Gastrocnemius medialis (tissue), 4 donors: ENCODE results near the gene INHA.
A peak's percentile ranks its signal among the peaks of the same experiment; 100 is the strongest.

ENCODE experiments used
- POLR2A ChIP-seq, 2 donors: fragments of 450-650 bp; IDR thresholded peaks; one replicate each; pipeline ENCODE4 v1.6.1; 2017; ENCODE audit warnings: antibody characterized with exemption in 2 of 2, mild to moderate bottlenecking in 2 of 2, moderate library complexity in 2 of 2
- TF ChIP-seq, protein P1 (sequence below), 5 experiments: fragments of 450-650 bp in 3 of 5; fragments of 200-600 bp in 2 of 5; sonication (generic) in 2 of 5; IDR thresholded peaks in 4 of 5; conservative IDR thresholded peaks in 1 of 5; 1 replicate in 4 of 5; 2 replicates in 1 of 5; pipeline ENCODE4 v1.5.1; 2016 to 2019; ENCODE audit warnings: antibody characterized with exemption in 5 of 5, mild to moderate bottlenecking in 3 of 5, moderate library complexity in 3 of 5

DNA sequence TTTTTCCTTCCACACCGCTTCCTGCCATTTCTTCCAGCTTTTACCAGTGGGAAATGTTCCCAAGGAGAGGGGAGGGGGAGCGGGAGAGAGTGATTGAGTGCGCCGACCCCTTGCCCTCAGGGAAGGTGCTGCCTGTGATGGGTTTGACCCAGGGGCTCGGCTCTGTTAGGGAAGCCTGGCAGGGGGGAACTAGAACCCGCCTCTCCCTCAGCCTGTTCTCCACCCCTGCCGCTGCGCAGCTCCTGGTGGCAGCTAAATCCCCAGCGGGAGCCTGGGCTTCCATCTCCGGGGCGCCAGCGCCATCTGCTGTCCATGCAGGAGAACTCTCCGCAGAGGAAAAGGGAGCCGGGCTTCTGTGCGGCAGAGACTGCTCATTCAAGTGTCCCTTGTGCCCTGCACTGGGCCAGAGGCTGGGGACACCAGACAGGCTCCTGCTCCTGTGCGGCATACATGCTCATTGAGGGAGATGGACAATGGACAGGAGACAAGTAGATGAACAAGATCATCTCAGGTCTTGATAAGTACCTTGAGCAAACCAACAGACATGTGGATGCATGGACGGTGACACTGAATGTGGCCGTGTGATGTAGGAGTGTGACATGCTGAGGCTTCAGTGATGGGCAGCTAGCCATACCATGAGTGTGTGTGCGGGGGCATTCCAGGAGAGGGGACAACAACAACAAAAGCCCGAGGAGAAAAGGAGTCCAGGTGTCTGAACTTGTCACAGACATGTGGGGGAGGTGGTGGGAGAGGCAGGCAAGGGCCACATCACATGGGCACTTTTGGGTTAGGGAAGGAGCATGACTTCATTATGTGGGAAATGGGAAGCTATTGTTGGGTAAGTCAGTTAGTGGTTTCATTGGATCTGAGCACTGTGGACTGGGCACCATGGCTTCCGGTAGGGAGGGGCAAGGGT, 41.8 kb upstream of the INHA start:
- TF ChIP-seq, protein P1, sequence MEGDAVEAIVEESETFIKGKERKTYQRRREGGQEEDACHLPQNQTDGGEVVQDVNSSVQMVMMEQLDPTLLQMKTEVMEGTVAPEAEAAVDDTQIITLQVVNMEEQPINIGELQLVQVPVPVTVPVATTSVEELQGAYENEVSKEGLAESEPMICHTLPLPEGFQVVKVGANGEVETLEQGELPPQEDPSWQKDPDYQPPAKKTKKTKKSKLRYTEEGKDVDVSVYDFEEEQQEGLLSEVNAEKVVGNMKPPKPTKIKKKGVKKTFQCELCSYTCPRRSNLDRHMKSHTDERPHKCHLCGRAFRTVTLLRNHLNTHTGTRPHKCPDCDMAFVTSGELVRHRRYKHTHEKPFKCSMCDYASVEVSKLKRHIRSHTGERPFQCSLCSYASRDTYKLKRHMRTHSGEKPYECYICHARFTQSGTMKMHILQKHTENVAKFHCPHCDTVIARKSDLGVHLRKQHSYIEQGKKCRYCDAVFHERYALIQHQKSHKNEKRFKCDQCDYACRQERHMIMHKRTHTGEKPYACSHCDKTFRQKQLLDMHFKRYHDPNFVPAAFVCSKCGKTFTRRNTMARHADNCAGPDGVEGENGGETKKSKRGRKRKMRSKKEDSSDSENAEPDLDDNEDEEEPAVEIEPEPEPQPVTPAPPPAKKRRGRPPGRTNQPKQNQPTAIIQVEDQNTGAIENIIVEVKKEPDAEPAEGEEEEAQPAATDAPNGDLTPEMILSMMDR (IDR thresholded peaks at IDR 0.05 in 4 of 5, conservative IDR thresholded peaks at IDR 0.05 in 1 of 5) = peak; percentile 97 to 99 (median 98)
- no peak for TF ChIP-seq POLR2A (IDR thresholded peaks at IDR 0.05)
